Effector memory CD8-positive, alpha-beta T cell (primary cell): Measurements from ENCODE around the gene PVALB.

ENCODE experiments used
- ATAC-seq: fragments of 150-1000 bp; cut with Tn5 transposase; replicated peaks from 2 replicates; pipeline ENCODE4 v1.10.0; 2021; ENCODE audit warnings: mild to moderate bottlenecking, moderate library complexity
- DNase-seq, 3 experiments: peaks; one replicate each; pipeline ENCODE4 v3.0.0; 2021
- H3K27ac Mint-ChIP-seq, 2 donors: one replicate each; pipeline ENCODE4 v1.8.0; 2022; ENCODE audit warnings: mild to moderate bottlenecking in 2 of 2, mixed read lengths in 2 of 2, moderate library complexity in 2 of 2
- H3K27me3 Mint-ChIP-seq, 2 donors: one replicate each; pipeline ENCODE4 v1.8.0; 2022; ENCODE audit warnings: mixed read lengths in 2 of 2
- H3K36me3 Mint-ChIP-seq: one replicate; pipeline ENCODE4 v1.8.0; 2022; ENCODE audit warnings: mild to moderate bottlenecking, moderate library complexity, mixed read lengths; ENCODE audit not compliant: insufficient read depth
- H3K4me1 Mint-ChIP-seq, 2 donors: one replicate each; pipeline ENCODE4 v1.8.0; 2022; ENCODE audit warnings: low read depth in 2 of 2, mixed read lengths in 2 of 2
- H3K4me3 Mint-ChIP-seq, 2 donors: one replicate each; pipeline ENCODE4 v1.8.0; 2022; ENCODE audit warnings: mild to moderate bottlenecking in 2 of 2, mixed read lengths in 2 of 2, moderate library complexity in 2 of 2
- H3K9me3 Mint-ChIP-seq, 2 donors: one replicate each; pipeline ENCODE4 v1.8.0; 2022; ENCODE audit warnings: mixed read lengths in 2 of 2

The PVALB gene

DNA sequence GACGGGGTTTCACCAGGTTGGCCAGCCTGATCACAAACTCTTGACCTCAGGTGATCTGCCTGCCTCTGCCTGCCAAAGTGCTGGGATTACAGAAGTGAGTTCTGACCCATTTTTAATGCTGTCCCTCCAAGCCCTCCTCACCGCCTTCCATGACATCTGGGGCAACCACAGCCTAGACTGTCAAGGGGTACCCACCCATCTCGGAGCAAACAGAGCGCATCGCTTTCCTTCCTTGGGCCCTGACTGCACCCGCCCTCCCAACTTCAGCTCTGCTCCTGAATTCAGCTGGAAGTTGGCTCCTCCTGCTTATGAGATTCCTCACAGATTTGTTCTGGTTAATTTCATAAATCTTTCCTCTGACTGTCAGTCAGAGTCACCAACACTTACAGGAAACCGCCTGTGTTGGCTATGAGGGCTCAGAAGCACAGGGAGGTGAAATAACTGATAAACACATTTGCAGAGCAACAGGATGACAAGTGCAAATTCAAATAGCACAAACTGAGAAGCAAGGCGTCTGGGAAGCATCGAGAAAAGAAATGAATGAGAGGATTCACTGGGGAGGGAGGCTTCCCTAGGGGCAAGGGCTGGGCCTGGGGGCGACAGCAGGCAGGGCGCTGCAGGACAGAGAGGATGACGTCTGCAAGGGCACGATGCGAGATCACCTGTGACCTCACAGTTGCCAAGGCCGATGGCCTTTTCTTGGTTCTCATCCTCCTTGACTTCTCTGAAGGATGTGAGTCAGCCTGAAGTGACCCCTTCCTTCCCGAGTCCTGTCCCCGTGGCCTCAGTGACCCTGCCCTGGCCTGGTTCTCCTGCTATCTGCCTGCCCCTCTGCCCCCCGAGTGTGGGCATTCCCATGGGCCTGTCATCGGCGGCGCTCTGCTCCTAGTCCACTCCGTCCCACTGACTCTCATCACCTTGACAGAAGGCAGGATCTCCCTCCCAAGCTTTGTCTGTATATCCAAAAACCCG lies 47.0 kb downstream of the PVALB start:
- Mint-ChIP-seq H3K4me1 (peaks cover 9% of the 10 kb centered on the region in 2 donors), H3K9me3 (no peaks in the 10 kb centered on the region), H3K4me3 (no peak overlapping the region), H3K27ac (no peak overlapping the region), H3K27me3 (no peaks in the 10 kb centered on the region), H3K36me3 (peaks cover 3% of the 10 kb centered on the region)
- DNase-seq = no peak
- no peak for ATAC-seq

- no peak overlapping the region for H3K4me3 Mint-ChIP-seq
- no peak overlapping the region for H3K27ac Mint-ChIP-seq
- ATAC-seq (no peak), DNase-seq (no peak)
- peaks cover 8 to 9% of the 10 kb centered on the region in 2 donors for H3K4me1 Mint-ChIP-seq
- no peaks in the 10 kb centered on the region for H3K9me3 Mint-ChIP-seq
- no peaks in the 10 kb centered on the region for H3K27me3 Mint-ChIP-seq
- peaks cover 3% of the 10 kb centered on the region for H3K36me3 Mint-ChIP-seq
These were observed 48.2 kb downstream of the PVALB start for GRCh38 chr22:36768616-36769015.

DNA sequence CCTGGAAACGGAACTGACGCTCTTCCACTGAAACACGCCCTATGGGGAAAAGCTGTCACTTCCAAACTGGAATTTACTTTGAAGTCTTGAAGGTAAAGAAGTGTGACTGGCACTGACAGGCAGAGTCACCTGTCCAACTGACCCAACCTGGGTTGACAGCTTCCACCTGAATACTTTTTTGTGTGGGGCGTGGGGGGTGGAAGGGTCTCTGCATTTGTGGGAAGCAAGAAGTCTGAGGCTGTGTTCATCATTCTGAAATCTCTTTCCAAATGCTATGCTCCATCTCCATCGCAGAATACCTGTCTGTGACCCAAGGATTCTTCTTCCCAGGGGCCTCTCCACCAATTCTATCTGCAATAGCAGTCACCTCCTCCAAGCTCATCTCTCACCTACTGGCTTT lies 48.7 kb downstream of the PVALB start:
- Mint-ChIP-seq H3K4me3 (no peak overlapping the region), H3K4me1 (peaks cover 8 to 9% of the 10 kb centered on the region in 2 donors), H3K27me3 (no peaks in the 10 kb centered on the region), H3K36me3 (peaks cover 3% of the 10 kb centered on the region), H3K27ac (no peak overlapping the region), H3K9me3 (no peaks in the 10 kb centered on the region)
- no peak for ATAC-seq
- DNase-seq = no peak

DNA sequence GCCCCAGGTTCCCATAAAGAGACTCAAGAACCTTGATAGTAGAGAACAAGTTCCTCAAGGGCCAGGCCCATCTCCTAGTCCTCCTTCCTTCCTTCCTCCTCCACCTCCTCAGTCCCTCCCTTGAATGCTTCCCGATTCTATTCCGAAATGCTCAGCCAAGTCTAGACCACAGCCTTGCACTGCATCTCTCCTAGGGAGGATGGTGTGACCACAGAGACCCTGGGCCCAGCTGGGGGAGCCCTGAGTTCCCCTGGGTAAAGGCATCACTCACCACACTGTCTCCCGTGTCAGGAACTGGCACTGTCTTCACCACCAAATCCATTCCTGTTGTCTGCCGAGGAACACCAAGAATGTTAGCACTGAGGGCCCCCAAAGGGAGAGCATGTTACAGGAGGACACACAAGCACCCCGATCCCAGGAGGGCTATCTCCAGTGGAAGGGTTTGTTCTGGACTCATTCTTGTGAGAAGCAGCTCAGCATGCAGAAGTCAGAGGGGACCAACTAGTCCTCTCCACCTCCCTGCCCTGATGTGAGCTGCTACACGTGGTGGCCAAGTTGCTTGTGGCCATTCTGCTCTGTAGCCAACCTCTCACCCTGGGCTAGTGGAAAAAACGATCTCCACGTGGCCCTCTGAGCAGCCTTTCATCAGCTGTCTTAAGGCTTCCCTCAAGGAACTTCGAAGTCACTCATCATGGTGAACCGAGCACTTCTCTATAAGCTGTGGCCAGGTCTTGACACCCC lies 49.6 kb downstream of the PVALB start:
- H3K27me3 Mint-ChIP-seq = no peaks in the 10 kb centered on the region
- no peak overlapping the region for H3K4me3 Mint-ChIP-seq
- ATAC-seq (no peak), DNase-seq (no peak)
- peaks cover 3% of the 10 kb centered on the region for H3K36me3 Mint-ChIP-seq
- no peaks in the 10 kb centered on the region for H3K9me3 Mint-ChIP-seq
- peaks cover 8 to 9% of the 10 kb centered on the region in 2 donors for H3K4me1 Mint-ChIP-seq
- no peak overlapping the region for H3K27ac Mint-ChIP-seq

- peaks cover 4 to 5% of the 10 kb centered on the region in 2 donors for H3K4me1 Mint-ChIP-seq
- DNase-seq (no peak), ATAC-seq (no peak)
- H3K27me3 Mint-ChIP-seq = no peaks in the 10 kb centered on the region
- peaks cover 3% of the 10 kb centered on the region for H3K36me3 Mint-ChIP-seq
- H3K9me3 Mint-ChIP-seq = no peaks in the 10 kb centered on the region
- H3K4me3 Mint-ChIP-seq = no peak overlapping the region
- H3K27ac Mint-ChIP-seq = no peak overlapping the region
These were observed 50.8 kb downstream of the PVALB start for GRCh38 chr22:36765943-36766450.

DNA sequence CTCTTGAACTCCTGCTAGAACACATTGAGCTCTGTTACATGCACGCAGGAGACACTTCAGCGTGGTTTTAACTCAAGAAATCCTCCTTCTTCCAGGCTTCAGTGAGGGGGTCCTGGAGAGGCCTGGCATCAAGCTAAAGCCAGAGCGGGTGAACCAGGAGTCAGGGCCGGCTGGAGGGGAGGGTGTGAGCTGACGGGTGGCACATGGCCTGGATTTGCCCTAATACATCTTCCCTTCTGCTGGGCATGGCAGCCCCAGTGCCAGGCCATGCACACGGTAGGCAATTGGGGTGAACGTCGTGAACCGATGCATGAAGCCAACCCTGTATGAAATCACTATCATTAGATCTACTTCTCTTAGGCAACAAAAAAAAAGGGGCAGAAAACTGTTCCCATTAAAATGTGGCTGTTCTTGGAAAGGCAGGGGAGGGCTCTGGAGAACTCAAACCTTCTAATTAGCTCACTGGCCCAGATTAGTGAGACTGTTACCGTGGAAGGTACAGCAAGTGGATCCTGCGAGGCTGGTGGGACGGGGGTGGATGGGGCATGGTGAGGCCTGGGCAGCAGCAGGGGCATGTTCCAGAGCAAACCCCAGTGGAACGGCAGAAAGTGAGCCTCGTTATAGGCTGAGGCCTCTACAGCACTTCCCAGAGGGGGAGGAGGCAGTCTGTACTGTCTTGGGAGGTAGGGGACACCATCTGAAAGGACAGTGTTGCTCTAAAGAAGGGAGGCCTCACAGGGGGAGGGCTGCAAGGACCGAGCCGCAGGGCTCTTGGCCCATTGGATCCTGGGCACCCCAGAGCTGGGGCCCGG lies 51.5 kb downstream of the PVALB start:
- Mint-ChIP-seq H3K27me3 (no peaks in the 10 kb centered on the region), H3K4me1 (peaks cover 3 to 4% of the 10 kb centered on the region in 2 donors), H3K4me3 (no peak overlapping the region), H3K9me3 (no peaks in the 10 kb centered on the region), H3K27ac (no peak overlapping the region), H3K36me3 (peaks cover 3% of the 10 kb centered on the region)
- ATAC-seq (no peak), DNase-seq (no peak)

DNA sequence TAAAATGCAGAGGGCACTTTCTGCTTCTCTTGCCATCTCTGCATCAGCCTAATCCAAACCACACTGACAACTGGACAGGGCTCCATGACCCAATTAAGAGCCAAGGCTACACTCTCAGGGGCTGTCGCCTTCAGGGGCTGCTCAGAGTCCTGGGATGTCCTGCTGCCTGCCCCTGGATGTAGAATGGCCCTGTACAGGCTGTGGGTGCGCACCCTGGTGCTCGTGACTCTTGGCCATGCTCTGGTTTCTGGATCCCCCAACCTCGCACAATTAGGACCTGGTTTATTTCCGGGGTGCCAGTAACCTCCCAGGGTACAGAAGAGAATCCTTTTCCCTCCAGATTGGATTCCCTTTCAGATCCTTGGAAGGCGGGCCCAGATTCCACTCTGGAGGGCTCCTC lies 52.2 kb downstream of the PVALB start:
- DNase-seq (no peak), ATAC-seq (no peak)
- Mint-ChIP-seq H3K9me3 (no peaks in the 10 kb centered on the region), H3K27me3 (no peaks in the 10 kb centered on the region), H3K4me1 (peaks cover under 1 to 4% of the 10 kb centered on the region in 2 donors), H3K27ac (no peak overlapping the region), H3K4me3 (no peak overlapping the region), H3K36me3 (peaks cover 3% of the 10 kb centered on the region)

GRCh38 chr22:36764060-36764459 lies 52.8 kb downstream of the PVALB start:
- no peak overlapping the region for H3K27ac Mint-ChIP-seq
- peaks cover 3% of the 10 kb centered on the region for H3K36me3 Mint-ChIP-seq
- H3K4me1 Mint-ChIP-seq = peaks cover 0 to 3% of the 10 kb centered on the region in 2 donors
- no peaks in the 10 kb centered on the region for H3K27me3 Mint-ChIP-seq
- H3K9me3 Mint-ChIP-seq = no peaks in the 10 kb centered on the region
- H3K4me3 Mint-ChIP-seq = no peak overlapping the region
- DNase-seq = no peak
- ATAC-seq = no peak

- no peak for DNase-seq
- H3K36me3 Mint-ChIP-seq = peaks cover 3% of the 10 kb centered on the region
These were observed 53.3 kb downstream of the PVALB start for GRCh38 chr22:36763576-36763975.

GRCh38 chr22:36762687-36763260 lies 54.1 kb downstream of the PVALB start:
- Mint-ChIP-seq H3K4me3 (no peak overlapping the region), H3K27ac (no peak overlapping the region), H3K9me3 (no peaks in the 10 kb centered on the region), H3K4me1 (no peaks in the 10 kb centered on the region), H3K27me3 (no peaks in the 10 kb centered on the region), H3K36me3 (peaks cover 3% of the 10 kb centered on the region)
- DNase-seq (no peak), ATAC-seq (no peak)

More at GRCh38 chr22:36763576-36763975, 53.3 kb downstream of the PVALB start:
- Mint-ChIP-seq H3K9me3 (no peaks in the 10 kb centered on the region), H3K4me3 (no peak overlapping the region), H3K27me3 (no peaks in the 10 kb centered on the region), H3K4me1 (no peaks in the 10 kb centered on the region), H3K27ac (no peak overlapping the region)
- ATAC-seq = no peak

GRCh38 chr22:36761553-36762240 lies 55.1 kb downstream of the PVALB start:
- Mint-ChIP-seq H3K9me3 (no peaks in the 10 kb centered on the region), H3K27ac (no peak overlapping the region), H3K4me1 (peaks cover 7 to 8% of the 10 kb centered on the region in 2 donors), H3K36me3 (peaks cover 1% of the 10 kb centered on the region), H3K27me3 (no peaks in the 10 kb centered on the region), H3K4me3 (no peak overlapping the region)
- ATAC-seq = no peak
- DNase-seq = no peak

GRCh38 chr22:36760786-36761185 lies 56.0 kb downstream of the PVALB start:
- peaks cover 7 to 8% of the 10 kb centered on the region in 2 donors for H3K4me1 Mint-ChIP-seq
- no peak overlapping the region for H3K4me3 Mint-ChIP-seq
- H3K9me3 Mint-ChIP-seq = no peaks in the 10 kb centered on the region
- H3K27me3 Mint-ChIP-seq = peaks cover 1 to 2% of the 10 kb centered on the region in 2 donors
- DNase-seq = no peak
- no peaks in the 10 kb centered on the region for H3K36me3 Mint-ChIP-seq
- no peak overlapping the region for H3K27ac Mint-ChIP-seq
- ATAC-seq = no peak
